K562 (cell line): ENCODE measurements around the gene SRRM5. TPM values are rescaled to one million over a fixed set of nuclear protein-coding genes. Genes with fewer than 3 reads are reported as not detected.

Experiments
- ARID1B ChIP-seq: fragments of 450-650 bp; IDR thresholded peaks from 2 replicates; pipeline ENCODE4 v1.6.1; 2016; ENCODE audit warnings: antibody characterized with exemption, mild to moderate bottlenecking, inconsistent platforms
- ESRRA ChIP-seq: fragments of 450-650 bp; IDR thresholded peaks from 2 replicates; pipeline ENCODE4 v1.6.1; 2014; ENCODE audit warnings: low read depth, mild to moderate bottlenecking, moderate library complexity, borderline replicate concordance
- HDAC3 ChIP-seq: fragments of 450-650 bp; IDR thresholded peaks from 2 replicates; pipeline ENCODE4 v1.6.1; 2018; ENCODE audit warnings: borderline replicate concordance, mild to moderate bottlenecking, moderate library complexity; ENCODE audit not compliant: partially characterized antibody
- MED1 ChIP-seq: sonication (generic); formaldehyde crosslinking; IDR thresholded peaks from 2 replicates; pipeline ENCODE4 v1.8.1; 2023; ENCODE audit warnings: missing genetic modification reagents, borderline replicate concordance
- MEF2A ChIP-seq: IDR thresholded peaks from 2 replicates; pipeline ENCODE4 v1.6.1; 2011; ENCODE audit warnings: low read depth, mild to moderate bottlenecking, low read length, moderate library complexity; ENCODE audit not compliant: control insufficient read depth
- NFYB ChIP-seq: IDR thresholded peaks from 2 replicates; pipeline ENCODE4 v1.6.1; 2011; ENCODE audit warnings: mild to moderate bottlenecking, moderate library complexity; ENCODE audit not compliant: insufficient read length; ENCODE audit errors: extremely low read depth
- NUFIP1 ChIP-seq: fragments of 450-650 bp; IDR thresholded peaks from 2 replicates; pipeline ENCODE4 v1.6.1; 2018; ENCODE audit not compliant: partially characterized antibody
- PCBP2 ChIP-seq: fragments of 200-400 bp; formaldehyde crosslinking; IDR thresholded peaks from 2 replicates; pipeline ENCODE4 v1.6.1; 2018; ENCODE audit warnings: low read length, low read depth, mild to moderate bottlenecking, moderate library complexity; ENCODE audit not compliant: poor library complexity, severe bottlenecking
- PHB ChIP-seq: fragments of 250-450 bp; sonication (Bioruptor Pico); IDR thresholded peaks from 2 replicates; pipeline ENCODE4 v1.5.0; 2021
- POLR2G ChIP-seq: fragments of 200-400 bp; formaldehyde crosslinking; IDR thresholded peaks from 2 replicates; pipeline ENCODE4 v1.6.1; 2017; ENCODE audit warnings: low read depth, mild to moderate bottlenecking, antibody characterized with exemption, low read length, moderate library complexity
- ZBTB1 ChIP-seq: sonication (generic); formaldehyde crosslinking; IDR thresholded peaks from 2 replicates; pipeline ENCODE4 v1.8.1; 2023; ENCODE audit warnings: missing genetic modification reagents, low read depth, mild to moderate bottlenecking, borderline replicate concordance
- ZNF165 ChIP-seq: fragments of 250-450 bp; sonication (Bioruptor Pico); IDR thresholded peaks from 2 replicates; pipeline ENCODE4 v1.4.0; 2020; ENCODE audit warnings: borderline replicate concordance
- ZNF384 ChIP-seq: IDR thresholded peaks from 2 replicates; pipeline ENCODE4 v1.6.1; 2012; ENCODE audit warnings: low read depth, low read length, improper control_type of control experiment
- polyA plus RNA-seq, 8 experiments: library from polyadenylated mRNA; depleted of rRNA in 4 of 8; stranded (reverse) in 5 of 8; unstranded in 3 of 8; fragments of >200 nt; fragmentation: Nextera tagmentation in 2 of 8; fragmentation: Illumina TruSeq in 1 of 8; extraction: Ambion mirVana in 2 of 8; extraction: Trizol in 1 of 8; gene quantifications; 2 replicates each; pipeline versions ENCODE4 v1.2.1 to v1.2.3, GENCODE V29; 2011 to 2014; ENCODE audit warnings: inconsistent platforms in 1 of 8, missing spikeins in 1 of 8
- total RNA-seq, 7 experiments: library from RNA; depleted of rRNA in 6 of 7; stranded (reverse); fragments of >200 nt in 6 of 7; fragmentation: Illumina TruSeq in 2 of 7; extraction: Trizol in 2 of 7; gene quantifications; 2 replicates each; pipeline versions ENCODE4 v1.2.1 to v1.2.3, GENCODE V29; 2011 to 2021; ENCODE audit warnings: low replicate concordance in 1 of 7
- TF ChIP-seq, protein P1 (sequence below): sonication (generic); formaldehyde crosslinking; IDR thresholded peaks from 2 replicates; pipeline ENCODE4 v1.5.0; 2020; ENCODE audit warnings: missing genetic modification reagents
- TF ChIP-seq, protein P2 (sequence below): sonication (generic); formaldehyde crosslinking; IDR thresholded peaks from 2 replicates; pipeline ENCODE4 v1.8.0; 2023; ENCODE audit warnings: missing genetic modification reagents, mild to moderate bottlenecking, borderline replicate concordance
- TF ChIP-seq, protein P3 (sequence below): IDR thresholded peaks from 2 replicates; pipeline ENCODE4 v1.6.1; 2011; ENCODE audit warnings: borderline replicate concordance, low read depth, mild to moderate bottlenecking, moderate library complexity, low read length; ENCODE audit not compliant: insufficient read depth, poor library complexity, severe bottlenecking
- TF ChIP-seq, protein P4 (sequence below): fragments of 250-450 bp; sonication (Bioruptor Pico); IDR thresholded peaks from 2 replicates; pipeline ENCODE4 v1.8.0; 2021; ENCODE audit warnings: moderate library complexity, mild to moderate bottlenecking, inconsistent platforms

SRRM5 gene
- total and polyA plus RNA-seq, 9 of the 15 experiments (the other 6 are each of a cell fraction or from before 2014, with no cell fraction given) = 0.09 to 0.45 (median 0.18) TPM; not detected in 2

DNA sequence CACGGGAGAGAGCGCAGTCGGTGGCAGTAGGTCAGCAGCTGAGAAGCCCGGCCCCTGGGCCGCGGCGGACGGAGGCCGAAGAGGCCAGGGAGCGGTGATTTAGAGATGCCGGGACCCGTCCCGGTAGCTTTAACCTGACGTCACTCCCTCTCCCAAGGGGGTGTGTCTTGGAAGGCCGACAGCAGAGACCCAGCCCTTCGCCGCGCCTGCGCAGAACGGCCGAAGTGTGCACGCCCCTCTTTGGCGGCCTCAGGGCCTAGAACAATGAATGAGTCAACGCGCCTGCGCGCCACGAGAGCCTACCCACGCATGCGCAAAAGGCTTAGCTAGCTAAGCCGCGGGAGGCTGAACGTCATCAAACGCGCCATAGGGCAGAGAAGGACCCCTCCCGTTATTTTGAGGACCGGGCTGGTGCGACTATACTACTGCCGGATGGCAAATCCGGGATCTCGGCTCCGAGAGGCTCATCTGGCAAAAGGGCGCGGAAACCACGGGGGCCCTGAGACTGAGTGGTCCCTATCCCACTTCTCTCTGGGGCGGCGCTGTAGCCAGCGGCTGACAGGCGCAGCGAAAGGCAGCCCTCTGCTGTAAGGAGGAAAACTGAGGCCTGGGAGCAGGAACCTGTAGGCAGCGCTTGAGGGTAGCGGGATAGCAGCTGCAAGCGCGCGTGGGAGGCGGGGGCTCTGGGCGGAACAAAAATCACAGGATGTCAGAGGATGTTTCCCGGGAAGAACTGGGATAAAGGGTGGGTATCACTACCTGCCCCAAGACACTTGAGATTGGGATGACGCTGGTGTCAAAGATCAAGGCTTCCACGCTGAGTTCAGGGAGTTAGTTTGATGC, 15.7 kb upstream of the SRRM5 start, which contains the start of the genes IRGQ and ZNF576 (continued):
- TF ChIP-seq MED1 (no peak), ZNF165 (CRISPR knock-in tag) (peak; percentile 46; the same call in 1 of the 2 replicates), NFYB (no peak), ZNF384 (no peak), ARID1B (peak; percentile 49; the same call in 1 of the 2 replicates), ESRRA (peak; percentile 63), PHB (CRISPR knock-in tag) (no peak), NUFIP1 (no peak), POLR2G (peak; percentile 78), MEF2A (no peak), HDAC3 (peak; percentile 0), PCBP2 (no peak), ZBTB1 (CRISPR knock-in tag) (no peak)
- TF ChIP-seq, protein P1, sequence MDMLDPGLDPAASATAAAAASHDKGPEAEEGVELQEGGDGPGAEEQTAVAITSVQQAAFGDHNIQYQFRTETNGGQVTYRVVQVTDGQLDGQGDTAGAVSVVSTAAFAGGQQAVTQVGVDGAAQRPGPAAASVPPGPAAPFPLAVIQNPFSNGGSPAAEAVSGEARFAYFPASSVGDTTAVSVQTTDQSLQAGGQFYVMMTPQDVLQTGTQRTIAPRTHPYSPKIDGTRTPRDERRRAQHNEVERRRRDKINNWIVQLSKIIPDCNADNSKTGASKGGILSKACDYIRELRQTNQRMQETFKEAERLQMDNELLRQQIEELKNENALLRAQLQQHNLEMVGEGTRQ (CRISPR knock-in tag) = no peak
- TF ChIP-seq, protein P2, sequence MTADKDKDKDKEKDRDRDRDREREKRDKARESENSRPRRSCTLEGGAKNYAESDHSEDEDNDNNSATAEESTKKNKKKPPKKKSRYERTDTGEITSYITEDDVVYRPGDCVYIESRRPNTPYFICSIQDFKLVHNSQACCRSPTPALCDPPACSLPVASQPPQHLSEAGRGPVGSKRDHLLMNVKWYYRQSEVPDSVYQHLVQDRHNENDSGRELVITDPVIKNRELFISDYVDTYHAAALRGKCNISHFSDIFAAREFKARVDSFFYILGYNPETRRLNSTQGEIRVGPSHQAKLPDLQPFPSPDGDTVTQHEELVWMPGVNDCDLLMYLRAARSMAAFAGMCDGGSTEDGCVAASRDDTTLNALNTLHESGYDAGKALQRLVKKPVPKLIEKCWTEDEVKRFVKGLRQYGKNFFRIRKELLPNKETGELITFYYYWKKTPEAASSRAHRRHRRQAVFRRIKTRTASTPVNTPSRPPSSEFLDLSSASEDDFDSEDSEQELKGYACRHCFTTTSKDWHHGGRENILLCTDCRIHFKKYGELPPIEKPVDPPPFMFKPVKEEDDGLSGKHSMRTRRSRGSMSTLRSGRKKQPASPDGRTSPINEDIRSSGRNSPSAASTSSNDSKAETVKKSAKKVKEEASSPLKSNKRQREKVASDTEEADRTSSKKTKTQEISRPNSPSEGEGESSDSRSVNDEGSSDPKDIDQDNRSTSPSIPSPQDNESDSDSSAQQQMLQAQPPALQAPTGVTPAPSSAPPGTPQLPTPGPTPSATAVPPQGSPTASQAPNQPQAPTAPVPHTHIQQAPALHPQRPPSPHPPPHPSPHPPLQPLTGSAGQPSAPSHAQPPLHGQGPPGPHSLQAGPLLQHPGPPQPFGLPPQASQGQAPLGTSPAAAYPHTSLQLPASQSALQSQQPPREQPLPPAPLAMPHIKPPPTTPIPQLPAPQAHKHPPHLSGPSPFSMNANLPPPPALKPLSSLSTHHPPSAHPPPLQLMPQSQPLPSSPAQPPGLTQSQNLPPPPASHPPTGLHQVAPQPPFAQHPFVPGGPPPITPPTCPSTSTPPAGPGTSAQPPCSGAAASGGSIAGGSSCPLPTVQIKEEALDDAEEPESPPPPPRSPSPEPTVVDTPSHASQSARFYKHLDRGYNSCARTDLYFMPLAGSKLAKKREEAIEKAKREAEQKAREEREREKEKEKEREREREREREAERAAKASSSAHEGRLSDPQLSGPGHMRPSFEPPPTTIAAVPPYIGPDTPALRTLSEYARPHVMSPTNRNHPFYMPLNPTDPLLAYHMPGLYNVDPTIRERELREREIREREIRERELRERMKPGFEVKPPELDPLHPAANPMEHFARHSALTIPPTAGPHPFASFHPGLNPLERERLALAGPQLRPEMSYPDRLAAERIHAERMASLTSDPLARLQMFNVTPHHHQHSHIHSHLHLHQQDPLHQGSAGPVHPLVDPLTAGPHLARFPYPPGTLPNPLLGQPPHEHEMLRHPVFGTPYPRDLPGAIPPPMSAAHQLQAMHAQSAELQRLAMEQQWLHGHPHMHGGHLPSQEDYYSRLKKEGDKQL (CRISPR knock-in tag) = no peak
- TF ChIP-seq, protein P3, sequence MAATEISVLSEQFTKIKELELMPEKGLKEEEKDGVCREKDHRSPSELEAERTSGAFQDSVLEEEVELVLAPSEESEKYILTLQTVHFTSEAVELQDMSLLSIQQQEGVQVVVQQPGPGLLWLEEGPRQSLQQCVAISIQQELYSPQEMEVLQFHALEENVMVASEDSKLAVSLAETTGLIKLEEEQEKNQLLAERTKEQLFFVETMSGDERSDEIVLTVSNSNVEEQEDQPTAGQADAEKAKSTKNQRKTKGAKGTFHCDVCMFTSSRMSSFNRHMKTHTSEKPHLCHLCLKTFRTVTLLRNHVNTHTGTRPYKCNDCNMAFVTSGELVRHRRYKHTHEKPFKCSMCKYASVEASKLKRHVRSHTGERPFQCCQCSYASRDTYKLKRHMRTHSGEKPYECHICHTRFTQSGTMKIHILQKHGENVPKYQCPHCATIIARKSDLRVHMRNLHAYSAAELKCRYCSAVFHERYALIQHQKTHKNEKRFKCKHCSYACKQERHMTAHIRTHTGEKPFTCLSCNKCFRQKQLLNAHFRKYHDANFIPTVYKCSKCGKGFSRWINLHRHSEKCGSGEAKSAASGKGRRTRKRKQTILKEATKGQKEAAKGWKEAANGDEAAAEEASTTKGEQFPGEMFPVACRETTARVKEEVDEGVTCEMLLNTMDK = no peak
- TF ChIP-seq, protein P4, sequence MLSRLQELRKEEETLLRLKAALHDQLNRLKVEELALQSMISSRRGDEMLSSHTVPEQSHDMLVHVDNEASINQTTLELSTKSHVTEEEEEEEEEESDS (CRISPR knock-in tag) = no peak
